ENCODE results near the gene TEX44.

DNA sequence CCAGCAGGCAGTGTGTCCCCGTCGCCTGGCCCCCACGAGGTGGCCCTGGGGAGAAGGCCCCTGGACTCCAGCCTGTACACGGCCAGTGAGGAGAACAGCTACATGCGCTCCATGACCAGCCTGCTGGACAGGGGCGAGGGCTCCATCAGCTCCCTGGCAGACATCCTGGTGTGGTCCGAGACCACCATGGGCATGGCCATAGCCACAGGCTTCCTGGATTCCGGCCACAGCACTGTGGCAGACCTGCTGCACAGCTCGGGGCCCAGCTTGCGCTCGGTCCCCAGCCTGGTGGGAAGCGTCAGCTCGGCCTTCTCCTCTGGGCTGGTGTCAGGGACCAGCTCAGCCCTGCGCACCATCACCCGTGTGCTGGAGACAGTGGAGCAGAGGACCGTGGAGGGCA lies 1.0 kb downstream of the TEX44 start:
- TF ChIP-seq TAF1 (IDR thresholded peaks at IDR 0.05; ENCODE audit: low read depth, low read length) (no peak), POLR2AphosphoS5 (IDR thresholded peaks at IDR 0.05; ENCODE audit: low read depth, low read length) (no peak), POLR2A (IDR thresholded peaks at IDR 0.05; ENCODE audit: low read depth, low read length) (no peak)

Data from GM12891 (cell line).